ENCODE measurements around the gene LMX1B.

LMX1B gene

DNA sequence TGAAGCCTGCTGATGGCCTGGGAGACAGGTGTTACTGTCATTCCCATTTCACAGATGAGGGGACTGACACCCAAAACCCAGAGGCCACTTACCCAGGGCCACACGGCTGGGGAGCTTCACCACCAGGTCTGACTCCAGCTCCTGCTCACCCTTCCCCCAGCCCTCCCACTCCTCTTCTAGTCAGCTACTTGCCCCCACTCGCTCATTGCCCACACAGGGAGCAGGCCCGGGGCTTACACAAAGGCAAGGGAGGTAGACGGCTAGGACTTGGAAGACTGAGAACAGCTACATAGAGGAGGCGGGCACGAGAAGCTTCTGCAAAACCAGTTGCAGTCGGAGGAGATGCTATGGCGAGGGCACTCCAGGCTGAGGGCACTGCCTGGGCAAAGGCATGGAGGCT lies 21.3 kb downstream of the LMX1B start:
- H3K36me3 ChIP-seq (ENCODE audit: control insufficient read depth in 2 of 2, insufficient read depth in 1 of 2, low read length in 2 of 2) = peaks cover 0 to 6% of the 10 kb centered on the region in 2 experiments; a peak in 1 of 3 replicates
- no peak overlapping the region for H3K4me3 ChIP-seq (ENCODE audit: low read depth, low read length)
- ChIA-PET CTCF (interaction anchor here (0.6 to 1.9 kb wide), 6 partner anchors 12 to 869 kb away, joined by 3 to 10 read pairs (median 3); no protein-coding TSS in a partner anchor), POLR2A (interaction anchor here (0.6 to 1.2 kb wide), 2 partner anchors 15 to 1157 kb away, joined by 5 to 6 read pairs; no protein-coding TSS in a partner anchor)
- H3K9me3 ChIP-seq (ENCODE audit: control insufficient read depth, insufficient read depth, low read depth, low read length) = no peaks in the 10 kb centered on the region
- no peak overlapping the region for H3K27ac ChIP-seq (ENCODE audit: extremely low read depth, low read depth, low read length)
- TF ChIP-seq EGR2 (tag by site-specific recombination; IDR thresholded peaks at IDR 0.05; ENCODE audit: low read depth) (peak; percentile 88), ZNF2 (tag by site-specific recombination; IDR thresholded peaks at IDR 0.05) (no peak), ZFHX2 (tag by site-specific recombination; conservative IDR thresholded peaks at IDR 0.05) (peak; percentile 83)
- no peaks in the 10 kb centered on the region for H3K4me1 ChIP-seq (ENCODE audit: control insufficient read depth, insufficient read depth, low read length)

DNA sequence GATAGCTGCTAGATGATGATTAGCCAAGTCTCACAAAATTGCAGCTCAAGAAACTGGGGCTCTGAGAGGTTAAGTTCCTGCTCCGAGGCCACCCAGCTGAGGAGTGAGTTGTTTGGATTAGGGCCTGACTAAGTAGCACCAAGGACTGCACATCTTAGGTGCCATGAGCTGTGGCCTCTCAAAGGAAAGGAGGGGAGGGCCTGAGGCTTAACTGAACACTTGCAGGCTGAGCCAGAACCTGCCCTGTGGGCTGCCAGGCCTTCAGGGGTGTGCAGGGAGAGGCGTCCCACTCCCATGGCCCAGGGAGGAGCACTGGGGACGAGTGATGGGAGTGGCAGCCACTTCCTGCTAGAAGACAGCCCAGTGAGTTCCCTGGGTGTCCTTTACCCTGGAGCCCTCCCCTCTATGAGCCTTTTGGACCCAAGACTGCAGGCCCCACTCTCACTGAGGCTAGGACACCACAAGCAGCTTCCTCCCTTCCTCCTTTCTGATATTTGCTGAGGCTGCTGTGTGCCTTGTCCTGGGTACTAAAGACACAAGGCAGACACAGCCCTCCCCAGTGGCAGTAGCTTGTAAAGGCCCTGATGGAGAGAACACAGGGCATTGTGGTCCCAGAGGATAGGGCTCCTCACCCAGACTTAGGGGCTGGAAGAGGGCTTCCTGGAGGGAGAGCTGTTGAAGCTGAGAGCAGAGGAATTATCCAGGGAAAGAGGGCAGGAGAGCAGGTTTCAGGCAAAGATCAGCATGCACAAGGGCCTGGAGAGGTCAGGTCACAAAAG lies 22.1 kb downstream of the LMX1B start:
- no peak overlapping the region for H3K27ac ChIP-seq (ENCODE audit: extremely low read depth, low read depth, low read length)
- H3K9me3 ChIP-seq (ENCODE audit: control insufficient read depth, insufficient read depth, low read depth, low read length) = no peaks in the 10 kb centered on the region
- H3K4me3 ChIP-seq (ENCODE audit: low read depth, low read length) = no peak overlapping the region
- ChIA-PET POLR2A (interaction anchor here (0.6 to 1.2 kb wide), 2 partner anchors 14 to 1156 kb away, joined by 5 to 6 read pairs; no protein-coding TSS in a partner anchor), CTCF (interaction anchor here (0.6 to 1.9 kb wide), 3 partner anchors 14 to 77 kb away, joined by 3 to 10 read pairs (median 3); no protein-coding TSS in a partner anchor)
- peaks cover 0 to 6% of the 10 kb centered on the region in 2 experiments; a peak in 1 of 3 replicates for H3K36me3 ChIP-seq (ENCODE audit: control insufficient read depth in 2 of 2, insufficient read depth in 1 of 2, low read length in 2 of 2)
- H3K4me1 ChIP-seq (ENCODE audit: control insufficient read depth, insufficient read depth, low read length) = no peaks in the 10 kb centered on the region
- no peak for TF ChIP-seq AEBP2 (tag by site-specific recombination; IDR thresholded peaks at IDR 0.05; ENCODE audit: borderline replicate concordance)
- no peak for TF ChIP-seq ZNF391 (tag by site-specific recombination; IDR thresholded peaks at IDR 0.05; ENCODE audit: borderline replicate concordance, low read depth)
- TF ChIP-seq ZBTB8A (tag by site-specific recombination; IDR thresholded peaks at IDR 0.05) = no peak
- TF ChIP-seq ZNF529 (tag by site-specific recombination; IDR thresholded peaks at IDR 0.05; ENCODE audit: insufficient replicate concordance) = no peak
- no peak for TF ChIP-seq ZNF248 (tag by site-specific recombination; IDR thresholded peaks at IDR 0.05)
- TF ChIP-seq ZNF23 (tag by site-specific recombination; IDR thresholded peaks at IDR 0.05; ENCODE audit: borderline replicate concordance) = no peak
- no peak for TF ChIP-seq ZNF596 (tag by site-specific recombination; IDR thresholded peaks at IDR 0.05)
- no peak for TF ChIP-seq SP3 (tag by site-specific recombination; IDR thresholded peaks at IDR 0.05)
- TF ChIP-seq, protein P1, sequence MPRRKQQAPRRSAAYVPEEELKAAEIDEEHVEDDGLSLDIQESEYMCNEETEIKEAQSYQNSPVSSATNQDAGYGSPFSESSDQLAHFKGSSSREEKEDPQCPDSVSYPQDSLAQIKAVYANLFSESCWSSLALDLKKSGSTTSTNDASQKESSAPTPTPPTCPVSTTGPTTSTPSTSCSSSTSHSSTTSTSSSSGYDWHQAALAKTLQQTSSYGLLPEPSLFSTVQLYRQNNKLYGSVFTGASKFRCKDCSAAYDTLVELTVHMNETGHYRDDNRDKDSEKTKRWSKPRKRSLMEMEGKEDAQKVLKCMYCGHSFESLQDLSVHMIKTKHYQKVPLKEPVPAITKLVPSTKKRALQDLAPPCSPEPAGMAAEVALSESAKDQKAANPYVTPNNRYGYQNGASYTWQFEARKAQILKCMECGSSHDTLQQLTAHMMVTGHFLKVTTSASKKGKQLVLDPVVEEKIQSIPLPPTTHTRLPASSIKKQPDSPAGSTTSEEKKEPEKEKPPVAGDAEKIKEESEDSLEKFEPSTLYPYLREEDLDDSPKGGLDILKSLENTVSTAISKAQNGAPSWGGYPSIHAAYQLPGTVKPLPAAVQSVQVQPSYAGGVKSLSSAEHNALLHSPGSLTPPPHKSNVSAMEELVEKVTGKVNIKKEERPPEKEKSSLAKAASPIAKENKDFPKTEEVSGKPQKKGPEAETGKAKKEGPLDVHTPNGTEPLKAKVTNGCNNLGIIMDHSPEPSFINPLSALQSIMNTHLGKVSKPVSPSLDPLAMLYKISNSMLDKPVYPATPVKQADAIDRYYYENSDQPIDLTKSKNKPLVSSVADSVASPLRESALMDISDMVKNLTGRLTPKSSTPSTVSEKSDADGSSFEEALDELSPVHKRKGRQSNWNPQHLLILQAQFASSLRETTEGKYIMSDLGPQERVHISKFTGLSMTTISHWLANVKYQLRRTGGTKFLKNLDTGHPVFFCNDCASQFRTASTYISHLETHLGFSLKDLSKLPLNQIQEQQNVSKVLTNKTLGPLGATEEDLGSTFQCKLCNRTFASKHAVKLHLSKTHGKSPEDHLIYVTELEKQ (tag by site-specific recombination; IDR thresholded peaks at IDR 0.05; ENCODE audit: borderline replicate concordance) = no peak
- no peak for TF ChIP-seq INSM2 (tag by site-specific recombination; IDR thresholded peaks at IDR 0.05)
- TF ChIP-seq SETDB1 (IDR thresholded peaks at IDR 0.05; ENCODE audit: insufficient read length, low read length) = no peak
- no peak for TF ChIP-seq ZNF239 (tag by site-specific recombination; IDR thresholded peaks at IDR 0.05)
- TF ChIP-seq, protein P2, sequence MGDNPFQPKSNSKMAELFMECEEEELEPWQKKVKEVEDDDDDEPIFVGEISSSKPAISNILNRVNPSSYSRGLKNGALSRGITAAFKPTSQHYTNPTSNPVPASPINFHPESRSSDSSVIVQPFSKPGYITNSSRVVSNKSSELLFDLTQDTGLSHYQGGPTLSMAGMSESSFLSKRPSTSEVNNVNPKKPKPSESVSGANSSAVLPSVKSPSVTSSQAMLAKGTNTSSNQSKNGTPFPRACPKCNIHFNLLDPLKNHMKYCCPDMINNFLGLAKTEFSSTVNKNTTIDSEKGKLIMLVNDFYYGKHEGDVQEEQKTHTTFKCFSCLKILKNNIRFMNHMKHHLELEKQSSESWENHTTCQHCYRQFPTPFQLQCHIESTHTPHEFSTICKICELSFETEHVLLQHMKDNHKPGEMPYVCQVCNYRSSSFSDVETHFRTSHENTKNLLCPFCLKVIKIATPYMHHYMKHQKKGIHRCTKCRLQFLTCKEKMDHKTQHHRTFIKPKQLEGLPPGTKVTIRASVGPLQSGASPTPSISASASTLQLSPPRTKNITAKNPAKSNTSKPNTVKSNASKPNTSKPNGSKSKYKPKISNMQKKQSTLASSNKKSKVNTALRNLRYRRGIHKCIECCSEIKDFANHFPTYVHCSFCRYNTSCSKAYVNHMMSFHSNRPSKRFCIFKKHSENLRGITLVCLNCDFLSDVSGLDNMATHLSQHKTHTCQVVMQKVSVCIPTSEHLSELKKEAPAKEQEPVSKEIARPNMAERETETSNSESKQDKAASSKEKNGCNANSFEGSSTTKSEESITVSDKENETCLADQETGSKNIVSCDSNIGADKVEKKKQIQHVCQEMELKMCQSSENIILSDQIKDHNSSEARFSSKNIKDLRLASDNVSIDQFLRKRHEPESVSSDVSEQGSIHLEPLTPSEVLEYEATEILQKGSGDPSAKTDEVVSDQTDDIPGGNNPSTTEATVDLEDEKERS (tag by site-specific recombination; IDR thresholded peaks at IDR 0.05) = no peak
- TF ChIP-seq, protein P3, sequence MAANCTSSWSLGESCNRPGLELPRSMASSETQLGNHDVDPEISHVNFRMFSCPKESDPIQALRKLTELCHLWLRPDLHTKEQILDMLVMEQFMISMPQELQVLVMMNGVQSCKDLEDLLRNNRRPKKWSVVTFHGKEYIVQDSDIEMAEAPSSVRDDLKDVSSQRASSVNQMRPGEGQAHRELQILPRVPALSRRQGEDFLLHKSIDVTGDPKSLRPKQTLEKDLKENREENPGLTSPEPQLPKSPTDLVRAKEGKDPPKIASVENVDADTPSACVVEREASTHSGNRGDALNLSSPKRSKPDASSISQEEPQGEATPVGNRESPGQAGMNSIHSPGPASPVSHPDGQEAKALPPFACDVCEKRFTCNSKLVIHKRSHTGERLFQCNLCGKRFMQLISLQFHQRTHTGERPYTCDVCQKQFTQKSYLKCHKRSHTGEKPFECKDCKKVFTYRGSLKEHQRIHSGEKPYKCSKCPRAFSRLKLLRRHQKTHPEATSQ (tag by site-specific recombination; IDR thresholded peaks at IDR 0.05) = no peak
- no peak for TF ChIP-seq OSR2 (tag by site-specific recombination; IDR thresholded peaks at IDR 0.05)
- TF ChIP-seq, protein P4, sequence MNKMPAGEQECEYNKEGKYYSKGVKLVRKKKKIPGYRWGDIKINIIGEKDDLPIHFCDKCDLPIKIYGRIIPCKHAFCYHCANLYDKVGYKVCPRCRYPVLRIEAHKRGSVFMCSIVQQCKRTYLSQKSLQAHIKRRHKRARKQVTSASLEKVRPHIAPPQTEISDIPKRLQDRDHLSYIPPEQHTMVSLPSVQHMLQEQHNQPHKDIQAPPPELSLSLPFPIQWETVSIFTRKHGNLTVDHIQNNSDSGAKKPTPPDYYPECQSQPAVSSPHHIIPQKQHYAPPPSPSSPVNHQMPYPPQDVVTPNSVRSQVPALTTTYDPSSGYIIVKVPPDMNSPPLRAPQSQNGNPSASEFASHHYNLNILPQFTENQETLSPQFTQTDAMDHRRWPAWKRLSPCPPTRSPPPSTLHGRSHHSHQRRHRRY (tag by site-specific recombination; IDR thresholded peaks at IDR 0.05) = no peak

Measured in HEK293 (cell line).